ENCODE data around the gene GABBR2. TPM values are rescaled to one million over a fixed set of nuclear protein-coding genes. Genes with fewer than 3 reads are reported as not detected.
A peak's percentile ranks its signal among the peaks of the same experiment; 100 is the strongest.

The GABBR2 gene
- total and polyA plus RNA-seq, 2 experiments from 2014 or later: 0.89 to 1.3 TPM

- Histone ChIP-seq H3K27ac (ENCODE audit: low read depth) (no peak overlapping the region), H3K4me3 (no peak overlapping the region), H3F3A (replicated peaks; ENCODE audit: low read depth) (no peaks in the 10 kb centered on the region), H3K27me3 (ENCODE audit: insufficient read depth) (no peaks in the 10 kb centered on the region), H3K79me2 (replicated peaks; ENCODE audit: insufficient read depth) (no peaks in the 10 kb centered on the region), H3K4me1 (ENCODE audit: insufficient read depth) (peaks cover 20% of the 10 kb centered on the region), H3K9me2 (ENCODE audit: insufficient read depth) (no peaks in the 10 kb centered on the region), H3K4me2 (no peak overlapping the region), H4K20me1 (replicated peaks; ENCODE audit: insufficient read depth) (no peaks in the 10 kb centered on the region), H3K36me3 (ENCODE audit: insufficient read depth) (no peaks in the 10 kb centered on the region), H2AFZ (no peak overlapping the region)
- DNase-seq (ENCODE audit: low spot score) (peak; percentile 48), ATAC-seq (peak; percentile 50)
- H3K9me3 Mint-ChIP-seq: no peaks in the 10 kb centered on the region; the same call in 2 of the 3 replicates
- no peak overlapping the region for H3K27ac Mint-ChIP-seq
- H3K27me3 Mint-ChIP-seq (ENCODE audit: insufficient read depth, low read depth, poor library complexity): peaks cover 1% of the 10 kb centered on the region
- H3K4me1 Mint-ChIP-seq: peaks cover 25% of the 10 kb centered on the region
- no peak overlapping the region for H3K4me3 Mint-ChIP-seq
- no peaks in the 10 kb centered on the region for H3K36me3 Mint-ChIP-seq (ENCODE audit: low read depth)
- TF ChIP-seq CTCF (conservative IDR thresholded peaks at IDR 0.05; ENCODE audit: low read depth in 2 of 2) (peak; percentile 30 to 58), POLR2AphosphoS5 (IDR thresholded peaks at IDR 0.05; ENCODE audit: low read depth) (no peak)
These were observed 325.0 kb downstream of the GABBR2 start for GRCh38 chr9:98383758-98384157.

- peaks cover 13% of the 10 kb centered on the region for H3K4me1 ChIP-seq (ENCODE audit: insufficient read depth)
- no peak overlapping the region for H3K4me3 ChIP-seq
- no peaks in the 10 kb centered on the region for H3K27me3 ChIP-seq (ENCODE audit: insufficient read depth)
- no peak overlapping the region for H3K27ac ChIP-seq (ENCODE audit: low read depth)
- H3K4me2 ChIP-seq: no peak overlapping the region
- H2AFZ ChIP-seq: no peak overlapping the region
- H3K9me2 ChIP-seq (ENCODE audit: insufficient read depth): no peaks in the 10 kb centered on the region
- ATAC-seq (no peak), DNase-seq (ENCODE audit: low spot score) (no peak)
- H3K27ac Mint-ChIP-seq: no peak overlapping the region
- no peaks in the 10 kb centered on the region for H4K20me1 ChIP-seq (replicated peaks; ENCODE audit: insufficient read depth)
- H3K4me1 Mint-ChIP-seq: peaks cover 17% of the 10 kb centered on the region
- peaks cover 6% of the 10 kb centered on the region for H3K27me3 Mint-ChIP-seq (ENCODE audit: insufficient read depth, low read depth, poor library complexity)
- H3K36me3 Mint-ChIP-seq (ENCODE audit: low read depth): no peaks in the 10 kb centered on the region
- H3K79me2 ChIP-seq (replicated peaks; ENCODE audit: insufficient read depth): no peaks in the 10 kb centered on the region
- no peak overlapping the region; the same call in 2 of the 3 replicates for H3K4me3 Mint-ChIP-seq
- H3F3A ChIP-seq (replicated peaks; ENCODE audit: low read depth): no peaks in the 10 kb centered on the region
- H3K9me3 Mint-ChIP-seq: no peaks in the 10 kb centered on the region; the same call in 2 of the 3 replicates
- no peaks in the 10 kb centered on the region for H3K36me3 ChIP-seq (ENCODE audit: insufficient read depth)
- TF ChIP-seq EZH2phosphoT487 (IDR thresholded peaks at IDR 0.05; ENCODE audit: unreplicated experiment) (no peak), ZNF331 (CRISPR knock-in tag; IDR thresholded peaks at IDR 0.05; ENCODE audit: low read depth) (no peak), CTCF (conservative IDR thresholded peaks at IDR 0.05; ENCODE audit: low read depth in 2 of 2) (no peak), CREB1 (CRISPR knock-in tag; IDR thresholded peaks at IDR 0.05; ENCODE audit: low read depth) (no peak), STAT1 (IDR thresholded peaks at IDR 0.05; ENCODE audit: unreplicated experiment) (no peak), JUNB (IDR thresholded peaks at IDR 0.05; ENCODE audit: unreplicated experiment) (no peak), EZH2 (IDR thresholded peaks at IDR 0.05; ENCODE audit: low read depth, unreplicated experiment) (no peak), ETS1 (IDR thresholded peaks at IDR 0.05) (no peak), REST (IDR thresholded peaks at IDR 0.05; ENCODE audit: unreplicated experiment) (no peak), NANOG (IDR thresholded peaks at IDR 0.05; ENCODE audit: borderline replicate concordance) (no peak), ZNF114 (CRISPR knock-in tag; IDR thresholded peaks at IDR 0.05) (no peak)
These were observed 327.2 kb downstream of the GABBR2 start for GRCh38 chr9:98381311-98382103.

Data from GM23338 (cell line).